ENCODE measurements around the gene MYO10.

MYO10 gene

DNA sequence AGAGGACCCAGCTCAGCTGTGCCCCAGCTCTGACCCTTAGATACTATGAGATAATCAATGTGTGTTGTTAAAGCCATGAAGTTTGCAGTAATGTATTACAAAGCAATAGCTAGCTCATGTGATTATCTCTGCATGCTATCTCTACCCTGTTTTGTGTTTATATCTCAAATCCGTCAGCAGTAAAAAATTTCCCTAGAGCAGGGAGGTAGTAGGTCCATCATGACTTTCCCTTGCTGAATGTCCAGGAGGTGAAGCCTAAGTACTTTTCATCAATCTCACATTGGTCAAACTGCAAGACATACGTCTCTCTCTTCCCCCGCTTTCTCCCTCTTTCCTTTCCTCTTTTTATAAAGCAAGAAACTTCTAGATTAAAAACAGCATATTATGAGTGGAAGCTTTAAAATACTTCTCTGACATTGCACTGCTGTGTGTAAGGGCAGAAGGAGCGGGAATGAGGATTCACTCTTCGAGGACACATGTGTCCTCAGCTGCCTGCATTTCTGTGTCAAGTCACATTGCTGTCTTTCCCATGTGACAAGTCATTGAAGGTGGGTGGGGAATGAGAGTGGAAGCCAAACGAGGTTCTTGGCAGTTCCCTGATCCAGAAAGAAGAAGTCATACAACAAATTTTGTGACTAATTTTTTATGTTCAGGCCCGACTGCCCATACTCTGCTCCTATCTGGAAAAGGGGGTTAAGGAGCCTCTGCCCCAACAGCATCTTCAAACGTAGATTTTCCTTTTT is 226.2 kb downstream of the MYO10 start:
- no peak for DNase-seq (ENCODE audit: low spot score)

DNA sequence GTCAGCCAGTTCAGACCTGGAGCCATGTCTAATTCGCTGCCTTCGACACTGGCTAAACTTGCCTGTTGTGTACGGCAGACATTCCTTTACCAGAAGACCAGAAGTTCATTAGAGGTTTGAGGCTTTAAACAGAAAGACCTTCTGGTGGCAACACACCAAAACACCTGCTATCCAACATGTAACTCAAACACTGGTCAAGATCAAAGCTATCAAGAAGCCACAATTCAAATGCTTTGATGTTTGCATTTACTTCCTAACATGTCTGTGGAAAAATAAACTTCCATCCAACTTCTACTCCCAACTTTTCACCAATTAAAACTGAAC is 228.3 kb downstream of the MYO10 start:
- no peak for DNase-seq (ENCODE audit: low spot score)

DNA sequence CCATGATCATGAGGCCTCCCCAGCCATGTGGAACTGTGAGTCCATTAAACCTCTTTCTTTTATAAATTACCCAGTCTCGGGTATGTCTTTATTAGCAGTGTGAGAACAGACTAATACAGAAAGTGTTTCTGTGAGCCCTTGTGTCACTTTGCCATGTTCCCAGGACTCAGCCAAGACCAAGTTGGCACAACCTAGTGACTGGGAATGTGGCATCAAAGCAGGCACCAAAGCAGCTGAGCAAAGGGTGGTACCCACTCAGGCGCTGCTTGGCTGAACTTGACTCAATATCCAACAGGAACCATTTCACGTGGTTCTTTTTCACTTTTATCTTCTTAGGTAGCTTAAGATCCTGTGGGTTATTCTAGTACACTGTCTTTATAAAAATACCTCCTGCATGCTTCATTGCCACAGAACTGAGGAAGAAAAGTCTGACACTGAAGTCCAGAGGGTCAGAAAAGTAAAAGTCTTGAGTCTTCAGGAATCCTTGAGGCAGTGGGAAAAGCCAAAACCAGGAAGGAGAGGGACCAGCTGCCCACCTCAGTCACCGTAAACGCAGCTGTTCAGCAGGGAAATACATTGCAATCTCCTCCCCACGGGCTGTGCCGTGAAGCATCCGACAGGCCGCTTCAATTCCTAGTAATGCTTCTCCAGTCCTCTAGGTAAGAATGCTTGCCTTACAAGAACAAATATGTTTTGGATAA is 228.8 kb downstream of the MYO10 start:
- DNase-seq (ENCODE audit: low spot score), result no peak

DNA sequence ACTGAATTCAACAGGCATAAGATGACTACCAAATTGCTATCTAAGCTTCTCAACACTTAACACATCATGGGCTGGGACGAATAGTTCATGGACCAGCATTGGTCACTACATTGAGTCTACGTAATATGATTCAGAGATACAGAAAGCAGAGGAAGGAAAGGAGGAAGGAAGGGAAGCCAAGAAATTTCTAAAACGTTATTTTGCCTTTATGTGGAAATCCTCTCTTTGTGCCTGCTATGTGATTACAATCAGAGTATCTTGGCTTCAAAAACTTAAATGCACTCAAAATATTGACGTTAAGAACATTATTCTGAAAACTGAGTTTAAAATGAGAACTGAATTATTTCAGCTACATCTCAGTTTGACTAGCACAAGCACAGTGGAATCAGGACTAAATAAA is 231.1 kb downstream of the MYO10 start:
- DNase-seq (ENCODE audit: low spot score), result no peak

DNA sequence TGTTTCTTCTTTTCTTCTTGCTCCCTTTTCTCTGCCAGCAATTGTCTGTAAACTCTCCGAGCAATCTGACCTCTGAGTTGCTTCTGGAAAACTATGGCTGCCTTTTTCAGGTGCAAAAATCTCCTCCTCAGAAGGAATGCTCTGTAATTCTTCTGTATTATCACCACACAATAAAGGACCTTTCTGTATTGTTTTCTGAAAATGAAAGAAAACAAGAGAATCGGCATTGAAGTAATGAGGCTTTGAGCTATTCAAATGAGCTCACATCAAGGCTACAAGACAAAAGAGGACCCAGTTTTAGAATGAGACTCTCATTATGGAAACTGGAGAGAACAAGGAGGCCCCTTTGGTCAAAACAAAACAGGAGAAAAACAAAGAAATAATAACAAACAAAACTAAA is 233.1 kb downstream of the MYO10 start:
- peak; percentile 83 for DNase-seq (ENCODE audit: low spot score)

DNA sequence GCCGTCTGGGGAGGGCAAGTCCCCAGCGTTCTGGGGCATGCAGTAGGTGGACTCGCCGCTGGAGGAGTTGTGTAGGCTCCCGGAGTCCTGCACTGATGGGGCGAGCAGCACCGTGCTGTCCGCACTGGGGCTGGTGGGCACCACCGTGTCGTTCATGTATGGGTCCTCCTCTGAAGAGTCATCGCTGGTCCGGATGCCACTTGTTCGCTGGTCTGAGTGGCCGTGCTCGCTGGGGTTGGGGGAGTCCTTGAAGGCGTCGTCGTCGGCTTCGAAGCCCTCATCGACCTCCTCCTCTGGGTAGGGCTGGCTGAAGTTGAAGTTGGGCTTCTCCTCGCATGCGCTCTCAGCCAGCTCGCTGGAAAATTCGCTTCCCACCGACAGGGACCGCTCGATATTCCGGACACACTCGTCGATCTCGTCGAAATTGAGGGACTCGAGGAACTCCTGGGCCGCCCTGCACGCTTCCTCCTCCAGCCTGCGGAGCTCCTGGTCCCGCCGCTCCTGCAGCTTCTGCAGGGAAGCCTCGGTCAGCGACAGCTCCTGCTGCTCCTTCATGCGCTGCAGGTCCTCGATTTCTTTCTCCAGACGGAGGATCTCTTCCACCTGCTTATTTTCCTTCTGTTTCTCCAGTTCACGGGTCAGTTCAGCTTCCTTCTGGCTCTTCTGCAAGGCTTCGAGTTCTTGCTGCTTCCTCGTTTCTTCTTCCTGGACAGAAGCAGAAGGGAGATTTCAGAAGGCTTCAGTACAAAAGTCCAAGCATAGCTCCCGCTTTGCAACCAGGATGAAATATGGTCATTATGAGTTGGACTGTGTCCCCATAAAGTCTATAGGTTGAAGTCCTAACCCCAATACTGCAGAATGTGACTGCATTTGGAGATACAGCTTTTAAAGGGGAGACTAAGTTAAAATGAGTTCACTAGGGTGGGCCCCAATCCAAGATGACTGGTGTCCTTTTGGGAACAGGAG is 234.7 kb downstream of the MYO10 start:
- no peak for DNase-seq (ENCODE audit: low spot score)

DNA sequence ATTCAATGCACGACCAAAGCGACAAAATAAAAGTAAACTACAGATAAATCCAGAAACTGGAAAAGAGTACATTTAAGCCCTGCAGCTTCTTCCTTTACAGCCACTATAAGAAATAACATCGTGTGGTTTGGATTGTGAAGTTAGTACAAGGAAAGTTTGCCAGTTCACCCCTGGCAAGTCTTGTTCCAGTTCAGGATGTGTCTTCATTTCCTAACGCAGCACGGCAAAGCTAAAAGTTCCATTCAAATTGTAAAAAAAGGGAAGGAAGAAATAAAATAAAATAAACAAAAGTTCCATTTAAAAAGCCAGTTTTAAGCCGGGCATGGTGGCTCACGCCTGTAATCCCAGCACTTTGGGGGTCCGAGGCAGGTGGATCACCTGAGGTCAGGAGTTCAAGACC is 236.0 kb downstream of the MYO10 start:
- DNase-seq (ENCODE audit: low spot score), result no peak

DNA sequence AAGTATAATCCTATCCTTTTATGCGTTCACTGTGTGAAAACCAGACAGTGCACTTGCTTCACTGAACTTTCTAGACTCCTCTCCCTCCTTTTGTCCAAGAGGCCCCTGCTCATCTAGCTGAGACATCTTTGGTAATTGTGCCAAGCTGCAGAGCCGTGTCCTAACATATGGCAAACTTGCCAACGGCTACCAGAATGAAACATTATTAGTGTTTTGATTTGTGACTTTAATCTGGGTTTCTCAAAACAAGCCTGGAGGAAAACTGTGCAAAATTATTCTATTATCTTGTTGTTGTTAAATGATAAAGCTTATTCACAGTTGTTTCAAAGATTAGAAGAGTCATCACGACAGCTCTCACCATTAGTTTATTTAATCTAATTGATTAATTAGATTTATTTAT is 240.3 kb downstream of the MYO10 start:
- DNase-seq (ENCODE audit: low spot score), result no peak

DNA sequence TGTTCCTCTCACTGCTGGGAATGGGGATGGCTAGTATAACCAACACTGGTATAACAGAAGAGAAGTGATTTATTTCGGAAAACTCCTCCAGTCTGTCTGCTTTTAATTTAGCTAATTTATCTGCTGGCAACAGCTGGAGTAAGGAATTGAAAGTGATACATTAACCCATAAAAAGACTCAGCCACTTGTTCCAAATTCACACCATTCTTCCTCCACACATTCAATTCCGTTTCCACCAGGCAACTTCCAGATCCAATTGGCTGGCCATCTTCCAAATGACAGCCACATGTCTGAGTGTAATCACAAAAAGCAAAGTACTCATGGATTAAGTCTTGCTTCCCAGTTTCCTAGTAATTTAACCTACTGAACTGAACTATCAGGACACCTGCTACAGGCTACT is 242.2 kb downstream of the MYO10 start:
- no peak for DNase-seq (ENCODE audit: low spot score)

DNA sequence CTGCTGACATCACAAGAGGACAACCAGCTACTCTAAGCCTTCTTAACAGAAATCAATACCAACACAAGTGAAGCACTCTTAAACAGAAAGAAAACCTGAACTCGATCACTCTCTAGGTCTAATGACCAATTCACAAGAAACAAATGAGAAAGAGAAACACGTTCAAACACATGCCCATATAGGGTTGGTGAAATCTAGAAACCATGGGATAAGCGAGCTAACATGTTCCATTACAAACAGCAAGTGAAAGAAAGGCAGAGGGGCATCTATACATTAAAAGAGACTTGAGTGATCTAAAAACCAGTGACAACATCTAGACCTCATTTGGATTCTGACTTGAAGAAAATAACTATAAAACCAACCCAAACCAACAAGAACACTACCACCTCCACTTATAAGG is 244.4 kb downstream of the MYO10 start:
- no peak for DNase-seq (ENCODE audit: low spot score)

DNA sequence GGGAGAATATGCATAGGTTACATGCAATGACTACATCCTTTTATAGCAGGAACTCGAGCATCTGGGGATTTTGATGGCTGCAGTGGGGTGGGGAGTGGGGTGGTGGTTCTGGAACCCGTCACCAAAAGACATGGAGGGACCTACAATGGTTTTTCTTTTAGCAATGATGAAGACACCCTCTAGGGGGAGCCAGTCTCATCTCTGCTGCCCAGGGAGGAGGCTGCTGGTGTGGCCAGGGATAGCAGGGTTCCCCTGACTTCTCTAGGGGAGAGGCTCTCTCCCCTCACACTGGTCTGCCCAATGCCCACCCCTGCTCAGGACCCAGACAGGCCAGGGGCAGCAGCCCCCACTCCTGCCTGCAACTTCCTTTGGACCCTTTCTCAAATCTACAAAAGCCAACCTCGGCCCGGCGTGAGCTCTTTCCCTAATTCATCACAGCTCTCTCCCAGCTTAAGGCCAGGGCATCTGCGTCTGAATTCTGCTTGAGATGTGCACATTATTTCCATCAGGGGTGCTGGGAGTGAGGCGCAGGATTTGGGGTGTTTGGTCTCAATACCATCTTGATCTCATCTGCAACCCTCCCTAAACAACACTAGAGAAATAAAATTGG is 245.7 kb downstream of the MYO10 start:
- peak; percentile 72 for DNase-seq (ENCODE audit: low spot score)

DNA sequence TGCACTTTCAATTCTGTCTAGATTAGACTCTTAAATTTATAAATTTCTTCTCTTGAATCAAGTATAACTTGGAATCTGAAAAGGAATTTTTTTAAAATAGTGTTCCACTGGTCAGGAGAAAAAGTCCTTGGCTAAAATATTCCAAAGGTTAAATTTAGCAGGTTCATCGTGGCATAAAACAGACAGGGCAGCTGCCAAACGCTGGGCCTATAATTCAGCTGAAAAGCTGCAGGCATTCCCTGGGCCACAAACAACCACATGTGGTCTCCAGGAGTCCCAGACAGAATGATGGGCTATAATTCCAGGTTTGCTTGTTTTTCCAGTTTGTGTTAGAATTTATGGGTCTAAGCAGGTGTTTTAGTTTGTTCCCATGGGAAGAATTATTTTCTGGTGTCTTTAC is 248.2 kb downstream of the MYO10 start:
- no peak for DNase-seq (ENCODE audit: low spot score)

DNA sequence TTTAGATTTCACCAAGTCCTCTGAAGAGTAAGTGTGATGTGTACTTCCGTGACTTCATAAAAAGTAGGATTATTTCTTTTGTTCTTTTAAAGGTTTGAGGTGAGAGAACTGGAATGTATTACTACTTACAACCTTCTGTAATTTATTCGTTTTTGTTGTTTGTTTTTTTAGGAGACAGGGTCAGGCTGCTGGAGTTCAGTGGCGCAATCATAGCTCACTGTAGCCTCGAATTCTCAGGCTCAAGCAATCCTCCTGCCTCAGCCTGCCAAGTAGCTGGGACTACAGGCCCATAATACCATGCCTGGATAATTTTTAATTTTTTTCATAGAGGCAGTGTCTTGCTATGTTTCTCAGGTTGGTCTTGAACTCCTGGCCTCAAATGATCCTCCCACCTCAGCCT is 251.0 kb downstream of the MYO10 start:
- no peak for DNase-seq (ENCODE audit: low spot score)

DNA sequence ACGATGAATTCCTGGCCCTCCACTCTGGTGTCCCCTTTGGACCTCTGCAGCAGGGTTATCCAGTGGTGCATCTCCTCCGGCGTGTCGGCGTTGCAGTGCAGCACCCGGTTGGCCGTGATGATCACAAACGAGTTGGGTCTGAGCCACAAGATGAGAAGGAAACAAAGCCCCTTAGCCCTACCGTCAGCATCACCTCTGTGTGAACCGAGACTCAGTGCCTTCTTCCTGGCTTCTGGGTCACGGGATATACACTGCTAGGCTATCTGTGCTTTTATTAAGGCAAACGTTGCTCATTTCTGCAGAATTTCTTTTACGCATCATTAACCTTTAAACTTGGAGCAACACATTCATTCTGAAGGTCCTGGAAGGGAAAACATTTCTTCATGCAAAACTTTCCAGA is 254.2 kb downstream of the MYO10 start:
- DNase-seq (ENCODE audit: low spot score), result no peak

DNA sequence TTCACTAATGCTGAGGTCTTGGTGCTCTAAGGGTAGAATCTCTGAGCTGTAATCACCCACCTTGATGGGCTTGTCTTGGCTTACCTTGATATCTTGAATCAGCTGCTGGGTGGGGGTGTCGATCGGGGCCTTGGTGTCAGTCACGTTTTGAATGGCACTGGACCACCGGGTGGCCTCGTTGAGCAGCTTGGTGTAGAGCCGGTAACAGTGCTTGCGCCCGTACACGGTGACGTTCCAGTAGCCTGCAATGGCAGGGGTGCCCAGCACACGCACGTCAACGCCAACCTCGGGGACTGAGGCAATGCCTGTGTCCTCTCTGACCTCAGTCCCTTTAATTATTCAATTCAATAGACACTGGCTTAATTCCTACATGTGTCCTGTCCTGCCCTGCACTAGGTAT is 256.2 kb downstream of the MYO10 start:
- no peak for DNase-seq (ENCODE audit: low spot score)

DNA sequence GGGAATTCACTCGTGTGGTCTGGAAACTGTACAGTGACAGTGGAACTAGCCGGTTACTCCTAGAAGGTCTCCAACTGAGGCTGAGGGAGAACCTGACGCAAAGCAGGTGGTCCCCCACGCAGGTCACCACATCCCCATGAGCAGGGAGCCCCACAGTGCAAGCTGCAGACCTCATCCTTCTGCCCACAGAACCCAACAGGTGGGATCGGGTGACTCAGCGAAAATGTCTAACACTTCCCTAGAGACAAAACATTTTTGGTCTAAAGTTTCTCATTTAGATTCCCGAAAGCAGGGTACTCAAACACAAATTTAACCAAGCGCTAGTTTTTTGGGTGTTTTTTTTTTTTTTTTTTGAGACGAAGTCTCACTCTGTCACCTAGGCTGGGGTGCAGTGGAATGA is 256.9 kb downstream of the MYO10 start:
- no peak for DNase-seq (ENCODE audit: low spot score)

DNA sequence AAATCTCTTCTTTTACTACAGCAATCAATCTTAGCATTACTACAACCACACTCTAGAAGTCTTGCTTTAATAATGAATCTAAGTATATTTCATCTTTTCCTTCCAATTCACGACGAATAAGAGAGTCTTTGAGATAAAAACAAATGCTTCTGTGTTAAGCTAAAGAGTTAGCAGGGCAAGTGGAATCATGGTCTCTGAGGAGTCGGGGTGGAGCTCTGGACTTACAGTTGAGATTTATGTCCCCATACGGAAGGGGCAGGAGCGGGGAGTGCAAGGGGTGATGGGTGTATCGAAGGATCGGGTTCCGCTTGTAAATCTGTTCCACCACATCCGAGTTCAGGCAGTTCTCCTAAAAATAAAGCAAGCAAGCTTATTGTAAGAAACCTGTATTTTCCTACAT is 260.3 kb downstream of the MYO10 start:
- no peak for DNase-seq (ENCODE audit: low spot score)

DNA sequence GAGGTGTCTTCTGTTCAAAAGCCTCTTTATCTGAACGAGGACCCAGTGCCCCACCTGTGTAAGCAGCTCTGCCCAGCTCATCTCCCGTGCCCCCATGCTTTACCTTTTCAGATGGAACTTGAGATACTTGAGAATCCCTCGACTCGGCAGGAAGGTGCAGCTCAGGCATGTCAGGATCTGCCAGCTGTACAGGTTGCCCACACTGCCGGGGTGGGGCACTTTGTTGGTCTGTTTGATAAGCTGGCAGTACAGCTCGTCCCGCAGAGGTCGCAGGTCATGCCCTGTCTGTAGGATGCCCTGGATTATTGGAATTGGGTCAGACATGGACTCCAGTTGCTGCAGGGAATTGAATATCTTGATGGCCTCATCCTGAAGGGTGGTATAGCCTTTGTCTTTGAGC is 261.3 kb downstream of the MYO10 start:
- no peak for DNase-seq (ENCODE audit: low spot score)

DNA sequence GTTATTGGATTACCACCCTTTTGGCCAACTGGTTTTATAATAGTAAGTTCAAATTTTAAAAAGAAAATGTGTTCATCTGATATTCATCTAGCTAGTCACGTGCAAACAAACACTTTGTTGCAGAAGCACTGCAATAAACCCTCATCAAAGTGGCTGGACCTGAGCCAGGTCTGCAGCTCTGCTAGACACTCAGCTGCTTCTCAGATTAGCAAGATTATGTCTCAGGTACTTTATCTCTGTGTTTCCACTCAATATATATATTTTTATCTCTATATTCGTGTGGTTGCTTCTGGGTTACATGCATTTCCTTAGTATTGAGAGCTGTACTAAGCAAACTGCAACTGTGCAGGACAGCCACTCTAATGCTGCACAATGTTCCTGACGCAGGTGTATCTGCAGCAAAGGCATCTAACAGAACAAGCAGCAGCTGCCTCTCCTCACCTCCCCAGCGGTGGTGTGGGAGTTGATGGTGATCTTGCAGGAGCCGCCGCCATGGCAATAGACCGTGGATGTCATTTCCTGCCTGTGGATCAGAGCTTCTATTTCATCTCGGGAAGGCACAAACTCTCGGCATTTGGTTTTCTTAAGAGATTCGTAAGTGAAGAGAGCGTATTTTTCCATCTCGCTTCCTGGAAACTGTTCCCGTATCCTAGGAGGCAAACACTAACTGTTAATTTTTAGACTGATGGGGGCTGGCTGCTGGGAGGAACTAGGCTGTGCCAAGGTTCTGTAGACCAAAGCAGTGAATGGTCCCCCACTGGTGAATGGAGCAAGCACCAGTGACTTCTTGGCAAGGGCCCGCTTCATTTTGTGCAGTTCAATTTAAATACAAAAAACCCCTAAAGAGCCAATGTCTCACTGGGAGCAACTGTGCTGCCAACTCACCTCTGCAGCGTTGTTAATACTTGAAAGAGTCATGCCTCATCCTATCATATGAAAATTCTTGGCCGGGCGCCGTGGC is 262.6 kb downstream of the MYO10 start:
- DNase-seq (ENCODE audit: low spot score), result peak; percentile 50

DNA sequence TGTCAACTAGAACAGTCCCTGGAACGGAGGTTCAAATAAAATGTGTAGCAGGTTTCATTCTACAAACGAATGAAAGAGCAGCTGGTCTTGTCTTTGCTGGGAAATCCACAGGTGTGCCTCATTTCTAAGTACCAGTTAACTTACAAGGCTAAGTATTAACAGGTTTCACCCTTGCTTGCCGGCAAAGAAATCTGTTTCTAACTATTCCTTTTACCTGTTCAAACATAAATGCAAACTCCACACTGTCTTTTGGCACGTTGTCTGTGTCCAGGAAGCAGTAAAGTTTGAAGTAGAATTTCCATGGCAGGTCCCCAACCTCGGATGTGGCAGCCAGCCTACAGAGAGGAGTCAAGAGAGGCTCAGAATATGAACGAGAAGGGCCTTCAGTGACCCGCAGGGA is 264.9 kb downstream of the MYO10 start:
- no peak for DNase-seq (ENCODE audit: low spot score)

DNA sequence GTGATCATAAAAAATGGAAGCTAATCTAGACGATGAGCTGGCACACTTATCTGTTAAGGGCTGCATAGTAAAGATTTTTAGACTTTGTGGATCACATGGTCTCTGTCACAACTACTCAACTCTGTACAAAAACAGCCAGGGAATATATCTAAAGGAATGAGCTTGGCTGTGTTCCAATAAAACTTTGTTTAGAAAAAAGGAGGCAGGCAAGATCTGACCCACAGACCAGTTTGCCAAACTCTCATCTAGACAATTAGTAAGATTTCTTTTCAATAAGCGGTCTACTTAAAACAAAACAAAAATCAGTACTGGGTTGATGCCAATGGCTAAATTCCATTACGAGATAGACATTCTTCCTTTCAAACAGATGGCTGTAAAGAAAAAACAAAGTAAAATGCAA is 266.3 kb downstream of the MYO10 start:
- DNase-seq (ENCODE audit: low spot score), result no peak
